SU-DHL-6 (cell line): ENCODE data around the gene C11orf24.

Experiments used
- H2AFZ ChIP-seq: fragments of 200-600 bp; sonication (generic); 2 replicates; pipeline ENCODE4 v1.6.1; 2014; ENCODE audit warnings: low read depth, mild to moderate bottlenecking, moderate library complexity, mixed read lengths, antibody characterized with exemption, low read length; ENCODE audit not compliant: severe bottlenecking
- H3F3A ChIP-seq: fragments of 200-600 bp; shearing (Covaris generic); 2 replicates; pipeline ENCODE4 v1.6.0; 2016; ENCODE audit warnings: antibody characterized with exemption, mild to moderate bottlenecking; ENCODE audit not compliant: insufficient read depth
- H3K27ac ChIP-seq: fragments of 200-600 bp; sonication (generic); 2 replicates; pipeline ENCODE4 v1.5.1; 2016; ENCODE audit warnings: low read depth, mild to moderate bottlenecking, low read length, moderate library complexity, mixed read lengths
- H3K27me3 ChIP-seq: fragments of 200-600 bp; sonication (generic), shearing (Covaris generic); 2 replicates; pipeline ENCODE4 v1.6.0; 2014; ENCODE audit warnings: mild to moderate bottlenecking, low read length
- H3K36me3 ChIP-seq: fragments of 200-600 bp; sonication (generic); 2 replicates; pipeline ENCODE4 v1.6.1; 2014; ENCODE audit warnings: mild to moderate bottlenecking, low read length, mixed read lengths
- H3K4me2 ChIP-seq: fragments of 300-600, 200-600 bp; shearing (Covaris generic), sonication (generic); 2 replicates; pipeline ENCODE4 v1.6.0; 2014; ENCODE audit warnings: low read length, low read depth, mild to moderate bottlenecking; ENCODE audit not compliant: poor library complexity, severe bottlenecking
- H3K4me3 ChIP-seq: fragments of 200-600 bp; sonication (generic); 2 replicates; pipeline ENCODE4 v1.5.1; 2014; ENCODE audit warnings: antibody characterized with exemption, low read length, mild to moderate bottlenecking, mixed read lengths; ENCODE audit not compliant: insufficient read depth, poor library complexity, severe bottlenecking
- H3K79me2 ChIP-seq: fragments of 200-600 bp; sonication (generic); 2 replicates; pipeline ENCODE4 v1.6.1; 2014; ENCODE audit warnings: mild to moderate bottlenecking, low read length, moderate library complexity; ENCODE audit not compliant: insufficient read depth
- H3K9ac ChIP-seq: fragments of 200-600 bp; sonication (generic); 2 replicates; pipeline ENCODE4 v1.7.0; 2014; ENCODE audit warnings: mild to moderate bottlenecking, low read length
- H3K9me2 ChIP-seq: fragments of 200-600 bp; sonication (generic); replicated peaks from 2 replicates; pipeline ENCODE4 v1.6.1; 2014; ENCODE audit warnings: low read length; ENCODE audit not compliant: insufficient read depth
- H3K9me3 ChIP-seq: fragments of 200-600 bp; sonication (generic); 2 replicates; pipeline ENCODE4 v1.6.1; 2014; ENCODE audit warnings: low read length, mixed read lengths; ENCODE audit not compliant: insufficient read depth
- H4K20me1 ChIP-seq: fragments of 200-600 bp; sonication (generic); 2 replicates; pipeline ENCODE4 v1.6.1; 2014; ENCODE audit warnings: low read depth, mild to moderate bottlenecking, antibody characterized with exemption, low read length, moderate library complexity, mixed read lengths
- EZH2phosphoT487 ChIP-seq: fragments of 200-600 bp; sonication (generic), shearing (Covaris generic); conservative IDR thresholded peaks from 2 replicates; pipeline ENCODE4 v1.6.1; 2018; ENCODE audit warnings: mild to moderate bottlenecking, antibody characterized with exemption, low read length, moderate library complexity, mixed read lengths
- TF ChIP-seq, protein P1 (sequence below): fragments of 200-600 bp; sonication (generic); IDR thresholded peaks from one replicate; pipeline ENCODE4 v1.5.1; 2017; ENCODE audit warnings: antibody characterized with exemption, mild to moderate bottlenecking, low read length, moderate library complexity; ENCODE audit not compliant: insufficient read depth, poor library complexity, severe bottlenecking

C11orf24 gene

DNA sequence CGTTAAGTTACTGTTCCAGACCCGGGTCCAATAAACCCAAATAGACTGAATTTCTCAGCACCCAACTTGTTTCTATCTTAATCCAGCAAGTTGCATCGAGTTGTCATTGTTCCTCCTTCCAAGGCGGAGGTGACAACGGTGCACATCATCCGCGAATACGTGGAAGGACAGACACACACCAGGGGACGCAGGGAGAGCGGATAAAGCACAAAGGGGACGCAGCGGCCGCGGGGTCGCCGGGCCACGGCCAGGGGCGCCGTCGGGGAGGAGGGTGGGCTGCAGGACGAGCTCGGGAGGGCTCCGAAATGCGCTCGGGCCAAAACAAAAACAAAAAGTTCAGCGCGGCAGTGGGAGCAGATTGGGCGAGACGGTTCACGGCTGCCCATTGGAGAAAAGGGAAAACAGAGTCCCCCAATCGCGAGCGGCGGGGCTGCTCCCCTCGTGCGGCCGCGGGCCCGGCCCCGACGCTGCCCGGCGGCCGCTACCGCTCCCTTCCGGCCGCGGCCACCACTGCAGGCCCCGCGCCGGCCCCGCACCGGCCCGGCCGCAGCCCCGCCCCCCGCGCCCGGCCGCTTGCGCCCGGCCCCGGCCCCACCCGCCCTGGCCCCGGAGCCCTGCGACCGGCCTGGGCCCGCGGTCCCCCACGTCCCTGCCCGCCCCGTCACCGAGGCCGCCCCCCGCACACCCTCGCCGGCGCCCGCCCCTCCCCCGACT lies 59.2 kb downstream of the C11orf24 start:
- H3K4me2 ChIP-seq, result peak overlapping the region; percentile 96
- no peaks in the 10 kb centered on the region for H3K9me2 ChIP-seq
- H3K27ac ChIP-seq, result peak overlapping the region; percentile 77; the same call in 1 of the 2 replicates
- H3K36me3 ChIP-seq, result no peaks in the 10 kb centered on the region
- H2AFZ ChIP-seq, result peak overlapping the region; percentile 46
- H3K9me3 ChIP-seq, result no peaks in the 10 kb centered on the region
- peak overlapping the region; percentile 87 for H3K4me3 ChIP-seq
- no peaks in the 10 kb centered on the region for H3F3A ChIP-seq
- 0 out of 2 replicates have a peak, but pooled peaks cover 16% of the 10 kb centered on the region for H4K20me1 ChIP-seq
- no peaks in the 10 kb centered on the region for H3K27me3 ChIP-seq
- H3K9ac ChIP-seq, result peak overlapping the region; percentile 82
- TF ChIP-seq EZH2phosphoT487, result no peak
- H3K79me2 ChIP-seq, result peaks cover 48% of the 10 kb centered on the region

DNA sequence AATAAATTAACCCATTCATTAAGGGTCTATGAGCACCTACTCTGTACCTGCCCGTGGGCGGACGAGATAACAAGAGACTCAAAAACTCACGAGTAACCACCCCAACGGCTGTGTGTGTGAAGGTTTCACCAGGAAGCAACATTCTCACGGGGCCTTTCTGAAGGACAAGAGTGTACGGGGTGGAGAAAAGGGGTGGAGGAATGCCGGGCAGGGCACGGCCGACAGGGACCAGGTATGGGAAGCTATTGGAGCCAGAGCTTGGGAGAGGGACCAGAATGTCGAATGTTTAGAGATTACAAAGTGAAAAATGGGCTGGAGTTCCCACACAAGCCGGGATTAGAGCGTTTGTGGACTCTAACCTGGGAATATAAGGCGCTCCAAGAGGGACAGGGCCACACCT lies 60.2 kb downstream of the C11orf24 start:
- TF ChIP-seq, protein P1, sequence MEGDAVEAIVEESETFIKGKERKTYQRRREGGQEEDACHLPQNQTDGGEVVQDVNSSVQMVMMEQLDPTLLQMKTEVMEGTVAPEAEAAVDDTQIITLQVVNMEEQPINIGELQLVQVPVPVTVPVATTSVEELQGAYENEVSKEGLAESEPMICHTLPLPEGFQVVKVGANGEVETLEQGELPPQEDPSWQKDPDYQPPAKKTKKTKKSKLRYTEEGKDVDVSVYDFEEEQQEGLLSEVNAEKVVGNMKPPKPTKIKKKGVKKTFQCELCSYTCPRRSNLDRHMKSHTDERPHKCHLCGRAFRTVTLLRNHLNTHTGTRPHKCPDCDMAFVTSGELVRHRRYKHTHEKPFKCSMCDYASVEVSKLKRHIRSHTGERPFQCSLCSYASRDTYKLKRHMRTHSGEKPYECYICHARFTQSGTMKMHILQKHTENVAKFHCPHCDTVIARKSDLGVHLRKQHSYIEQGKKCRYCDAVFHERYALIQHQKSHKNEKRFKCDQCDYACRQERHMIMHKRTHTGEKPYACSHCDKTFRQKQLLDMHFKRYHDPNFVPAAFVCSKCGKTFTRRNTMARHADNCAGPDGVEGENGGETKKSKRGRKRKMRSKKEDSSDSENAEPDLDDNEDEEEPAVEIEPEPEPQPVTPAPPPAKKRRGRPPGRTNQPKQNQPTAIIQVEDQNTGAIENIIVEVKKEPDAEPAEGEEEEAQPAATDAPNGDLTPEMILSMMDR, result no peak
- TF ChIP-seq EZH2phosphoT487, result no peak
- H3K27ac ChIP-seq, result no peak overlapping the region
- peak overlapping the region; percentile 96 for H3K4me2 ChIP-seq
- H4K20me1 ChIP-seq, result 0 out of 2 replicates have a peak, but pooled peaks cover 16% of the 10 kb centered on the region
- H2AFZ ChIP-seq, result no peak overlapping the region
- H3K79me2 ChIP-seq, result peaks cover 56% of the 10 kb centered on the region
- H3K9me2 ChIP-seq, result no peaks in the 10 kb centered on the region
- H3K36me3 ChIP-seq, result no peaks in the 10 kb centered on the region
- no peaks in the 10 kb centered on the region for H3K9me3 ChIP-seq
- H3K4me3 ChIP-seq, result peak overlapping the region; percentile 87
- H3K9ac ChIP-seq, result no peak overlapping the region
- H3K27me3 ChIP-seq, result no peaks in the 10 kb centered on the region
- H3F3A ChIP-seq, result no peaks in the 10 kb centered on the region; the same call in 1 of the 2 replicates
